Fibroblast of lung (primary cell): ENCODE results near the gene FAM118A. TPM values are rescaled to one million over a fixed set of nuclear protein-coding genes. Genes with fewer than 3 reads are reported as not detected.

Experiments
- DNase-seq, 2 donors: peaks; one replicate each; pipeline versions ENCODE4 v3.0.0 to v3.0.0-alpha.2; 2010; ENCODE audit warnings: low read depth in 2 of 2
- H2AFZ ChIP-seq: 2 replicates; pipeline ENCODE4 v1.5.1; 2012; ENCODE audit warnings: low read length, control low read depth, inconsistent platforms
- H3K27ac ChIP-seq: 2 replicates; pipeline ENCODE4 v1.5.1; 2011; ENCODE audit warnings: low read length, control low read depth; ENCODE audit not compliant: insufficient read depth
- H3K27me3 ChIP-seq: 2 replicates; pipeline ENCODE4 v1.5.1; 2011; ENCODE audit warnings: mild to moderate bottlenecking, low read length; ENCODE audit not compliant: control insufficient read depth, insufficient read depth
- H3K36me3 ChIP-seq: 2 replicates; pipeline ENCODE4 v1.5.1; 2011; ENCODE audit warnings: low read length; ENCODE audit not compliant: control insufficient read depth, insufficient read depth
- H3K4me1 ChIP-seq: 2 replicates; pipeline ENCODE4 v1.5.1; 2011; ENCODE audit warnings: low read length; ENCODE audit not compliant: control insufficient read depth, insufficient read depth; ENCODE audit errors: extremely low read depth
- H3K4me2 ChIP-seq: 2 replicates; pipeline ENCODE4 v1.5.1; 2011; ENCODE audit warnings: low read length, control low read depth; ENCODE audit not compliant: insufficient read depth; ENCODE audit errors: extremely low read depth
- H3K4me3 ChIP-seq, 4 experiments: fragments of 200-600 bp in 1 of 4; sonication (generic) in 1 of 4; replicated peaks in 1 of 4; 2 replicates each; pipeline ENCODE4 v1.5.1; 2011 to 2016; ENCODE audit warnings: low read length in 4 of 4, low read depth in 3 of 4, mild to moderate bottlenecking in 3 of 4, control low read depth in 2 of 4, inconsistent platforms in 1 of 4, mixed read lengths in 1 of 4; ENCODE audit not compliant: insufficient read depth in 1 of 4; ENCODE audit errors: control extremely low read depth in 1 of 4
- H3K79me2 ChIP-seq: 2 replicates; pipeline ENCODE4 v1.5.1; 2012; ENCODE audit warnings: mild to moderate bottlenecking, low read length, inconsistent platforms; ENCODE audit not compliant: control insufficient read depth, insufficient read depth
- H3K9ac ChIP-seq: 2 replicates; pipeline ENCODE4 v1.5.1; 2011; ENCODE audit warnings: mild to moderate bottlenecking, low read length, control low read depth; ENCODE audit not compliant: insufficient read depth
- H3K9me3 ChIP-seq: 2 replicates; pipeline ENCODE4 v1.5.1; 2012; ENCODE audit warnings: low read depth, low read length; ENCODE audit not compliant: control insufficient read depth, insufficient read depth
- H4K20me1 ChIP-seq: 2 replicates; pipeline ENCODE4 v1.5.1; 2011; ENCODE audit warnings: low read length; ENCODE audit not compliant: control insufficient read depth, insufficient read depth; ENCODE audit errors: extremely low read depth
- EZH2 ChIP-seq: IDR thresholded peaks from 2 replicates; pipeline ENCODE4 v1.5.1; 2012; ENCODE audit warnings: low read length, control low read depth, mild to moderate bottlenecking; ENCODE audit errors: missing control alignments
- polyA plus RNA-seq, 2 donors: library from polyadenylated mRNA; depleted of rRNA in 1 of 2; stranded (reverse) in 1 of 2; unstranded in 1 of 2; fragments of >200 nt; gene quantifications; 2 replicates each; pipeline ENCODE4 v1.2.1, GENCODE V29; 2011 to 2012; ENCODE audit warnings: missing spikeins in 1 of 2
- total RNA-seq: library from RNA; depleted of rRNA; stranded (reverse); fragments of >200 nt; gene quantifications from 2 replicates; pipeline ENCODE4 v1.2.1, GENCODE V29; 2014
- TF ChIP-seq, protein P1 (sequence below), 2 donors: IDR thresholded peaks in 1 of 2; conservative IDR thresholded peaks in 1 of 2; 1 replicate in 1 of 2; 2 replicates in 1 of 2; pipeline ENCODE4 v1.5.1; 2011 to 2012; ENCODE audit warnings: low read length in 2 of 2, control low read depth in 1 of 2, inconsistent platforms in 1 of 2, low read depth in 1 of 2, mild to moderate bottlenecking in 1 of 2

FAM118A gene
- total and polyA plus RNA-seq, 2 donors (not counting 1 experiment from before 2014, with no cell fraction given): 16.5 to 18.0 TPM

DNA sequence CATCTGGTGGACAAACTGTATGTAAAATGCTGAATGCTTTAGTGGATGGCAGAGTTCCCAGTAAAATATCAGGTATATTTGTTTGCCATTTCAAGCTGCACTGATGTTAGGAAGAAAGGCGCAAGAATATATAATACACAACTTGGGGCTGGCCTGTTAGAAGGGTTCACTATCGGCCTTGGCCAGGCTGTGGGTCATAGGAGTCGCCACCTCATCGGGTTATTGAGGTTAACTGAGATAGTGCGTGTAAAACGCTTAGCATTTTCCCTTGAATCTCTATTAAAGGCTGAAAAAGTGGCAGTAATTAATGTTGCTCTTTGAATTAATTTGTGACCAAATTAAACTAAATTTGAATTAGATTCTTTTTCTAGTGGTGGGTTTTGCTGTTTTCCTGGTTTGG lies 5.1 kb downstream of the FAM118A start:
- Histone ChIP-seq H3K27me3 (no peaks in the 10 kb centered on the region), H3K9ac (no peak overlapping the region), H4K20me1 (no peaks in the 10 kb centered on the region), H3K9me3 (no peaks in the 10 kb centered on the region), H3K36me3 (no peaks in the 10 kb centered on the region), H2AFZ (no peak overlapping the region), H3K79me2 (peaks cover 14% of the 10 kb centered on the region), H3K4me3 (no peak overlapping the region), H3K4me1 (peaks cover 19% of the 10 kb centered on the region), H3K4me2 (no peak overlapping the region), H3K27ac (no peak overlapping the region)
- TF ChIP-seq EZH2: no peak
- TF ChIP-seq, protein P1, sequence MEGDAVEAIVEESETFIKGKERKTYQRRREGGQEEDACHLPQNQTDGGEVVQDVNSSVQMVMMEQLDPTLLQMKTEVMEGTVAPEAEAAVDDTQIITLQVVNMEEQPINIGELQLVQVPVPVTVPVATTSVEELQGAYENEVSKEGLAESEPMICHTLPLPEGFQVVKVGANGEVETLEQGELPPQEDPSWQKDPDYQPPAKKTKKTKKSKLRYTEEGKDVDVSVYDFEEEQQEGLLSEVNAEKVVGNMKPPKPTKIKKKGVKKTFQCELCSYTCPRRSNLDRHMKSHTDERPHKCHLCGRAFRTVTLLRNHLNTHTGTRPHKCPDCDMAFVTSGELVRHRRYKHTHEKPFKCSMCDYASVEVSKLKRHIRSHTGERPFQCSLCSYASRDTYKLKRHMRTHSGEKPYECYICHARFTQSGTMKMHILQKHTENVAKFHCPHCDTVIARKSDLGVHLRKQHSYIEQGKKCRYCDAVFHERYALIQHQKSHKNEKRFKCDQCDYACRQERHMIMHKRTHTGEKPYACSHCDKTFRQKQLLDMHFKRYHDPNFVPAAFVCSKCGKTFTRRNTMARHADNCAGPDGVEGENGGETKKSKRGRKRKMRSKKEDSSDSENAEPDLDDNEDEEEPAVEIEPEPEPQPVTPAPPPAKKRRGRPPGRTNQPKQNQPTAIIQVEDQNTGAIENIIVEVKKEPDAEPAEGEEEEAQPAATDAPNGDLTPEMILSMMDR (conservative IDR thresholded peaks at IDR 0.05 in 1 of 2, IDR thresholded peaks at IDR 0.05 in 1 of 2; ENCODE audit: low read depth in 1 of 2, low read length in 2 of 2): no peak
- DNase-seq: no peak

DNA sequence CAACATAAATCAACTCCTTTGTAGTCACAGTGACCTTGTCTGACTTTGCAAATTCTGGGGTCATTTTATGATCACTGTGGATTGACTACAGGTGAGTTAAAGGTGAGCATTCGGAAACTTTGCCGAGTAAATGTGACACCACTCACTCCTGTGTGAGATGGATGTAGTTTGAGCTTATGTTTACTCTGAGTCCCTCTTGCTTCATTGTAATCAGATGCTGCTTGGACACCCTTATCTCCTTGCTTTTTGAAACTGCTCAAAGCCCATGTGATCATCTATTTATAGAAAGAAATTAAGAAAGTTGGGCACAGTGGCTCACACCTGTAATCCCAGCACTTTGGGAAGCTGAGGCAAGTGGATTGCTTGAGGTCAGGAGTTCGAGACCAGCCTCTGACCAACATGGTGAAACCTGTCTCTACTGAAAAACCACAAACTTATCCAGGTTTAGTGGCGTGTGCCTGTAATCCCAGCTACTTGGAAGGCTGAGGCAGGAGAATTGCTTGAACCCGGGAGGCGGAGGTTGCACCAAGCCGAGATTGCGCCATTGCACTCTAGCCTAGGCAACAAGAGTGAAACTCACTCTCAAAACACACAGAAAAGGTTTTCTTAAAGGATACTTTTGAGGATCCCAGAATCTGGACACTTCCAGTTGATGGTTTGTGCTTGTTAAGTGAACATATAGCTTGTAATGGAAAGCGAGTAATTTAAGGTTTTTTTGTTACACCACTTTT lies 7.2 kb downstream of the FAM118A start:
- peak overlapping the region; percentile 81 for H3K4me2 ChIP-seq
- peaks cover 7% of the 10 kb centered on the region for H3K79me2 ChIP-seq
- H3K9ac ChIP-seq: no peak overlapping the region
- no peak overlapping the region for H3K4me3 ChIP-seq
- no peak for TF ChIP-seq EZH2
- TF ChIP-seq, protein P1 (conservative IDR thresholded peaks at IDR 0.05 in 1 of 2, IDR thresholded peaks at IDR 0.05 in 1 of 2; ENCODE audit: low read depth in 1 of 2, low read length in 2 of 2): no peak
- H3K27ac ChIP-seq: peak overlapping the region; percentile 88
- no peaks in the 10 kb centered on the region for H3K36me3 ChIP-seq
- DNase-seq: no peak
- H3K4me1 ChIP-seq: peaks cover 21% of the 10 kb centered on the region
- H2AFZ ChIP-seq: no peak overlapping the region
- no peaks in the 10 kb centered on the region for H3K9me3 ChIP-seq
- no peaks in the 10 kb centered on the region for H3K27me3 ChIP-seq
- no peaks in the 10 kb centered on the region for H4K20me1 ChIP-seq

DNA sequence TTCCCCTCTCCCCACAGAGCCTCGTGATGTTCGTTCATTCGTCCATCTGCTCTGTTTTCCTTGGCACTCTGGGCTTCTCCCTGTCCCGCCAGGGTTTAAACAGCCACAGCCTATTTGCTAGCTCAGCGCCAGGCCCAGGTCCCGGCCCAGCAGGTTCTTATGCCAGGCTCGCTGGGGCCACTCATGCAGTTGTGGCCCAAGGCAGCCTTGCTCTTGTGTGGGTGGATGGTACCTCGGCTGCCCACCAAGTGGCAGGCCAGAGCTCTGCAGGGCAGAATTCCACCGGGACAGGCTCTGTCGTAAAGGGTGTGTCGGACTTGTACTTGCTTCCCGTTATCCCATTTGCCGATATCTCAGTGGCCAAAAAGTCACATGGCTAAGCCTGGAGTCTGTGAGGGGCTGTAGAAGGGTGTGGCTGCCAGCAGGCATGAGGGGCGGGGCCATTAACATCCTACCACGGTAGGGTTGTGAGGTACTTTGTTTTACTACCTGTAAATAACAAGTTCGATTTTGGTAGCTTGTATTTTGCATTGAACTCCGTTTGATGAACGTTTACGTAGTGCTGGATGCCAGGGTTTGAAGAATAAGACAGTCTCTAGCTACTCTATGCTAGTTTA lies 7.9 kb downstream of the FAM118A start:
- no peak for TF ChIP-seq EZH2
- TF ChIP-seq, protein P1 (conservative IDR thresholded peaks at IDR 0.05 in 1 of 2, IDR thresholded peaks at IDR 0.05 in 1 of 2; ENCODE audit: low read depth in 1 of 2, low read length in 2 of 2): peak; percentile 20 to 51
- H3K36me3 ChIP-seq: peaks cover 4% of the 10 kb centered on the region
- H4K20me1 ChIP-seq: no peaks in the 10 kb centered on the region
- peak overlapping the region; percentile 81 for H3K4me2 ChIP-seq
- DNase-seq: peak; percentile 60 to 68
- peaks cover 7% of the 10 kb centered on the region for H3K79me2 ChIP-seq
- no peaks in the 10 kb centered on the region for H3K27me3 ChIP-seq
- no peak overlapping the region for H2AFZ ChIP-seq
- peaks cover 21% of the 10 kb centered on the region for H3K4me1 ChIP-seq
- peak overlapping the region in 1 of 4 experiments; percentile 11 for H3K4me3 ChIP-seq
- H3K27ac ChIP-seq: peak overlapping the region; percentile 88
- H3K9ac ChIP-seq: peak overlapping the region; percentile 11
- no peaks in the 10 kb centered on the region for H3K9me3 ChIP-seq
